ENCODE results near the gene GATA1.

Gene GATA1

DNA sequence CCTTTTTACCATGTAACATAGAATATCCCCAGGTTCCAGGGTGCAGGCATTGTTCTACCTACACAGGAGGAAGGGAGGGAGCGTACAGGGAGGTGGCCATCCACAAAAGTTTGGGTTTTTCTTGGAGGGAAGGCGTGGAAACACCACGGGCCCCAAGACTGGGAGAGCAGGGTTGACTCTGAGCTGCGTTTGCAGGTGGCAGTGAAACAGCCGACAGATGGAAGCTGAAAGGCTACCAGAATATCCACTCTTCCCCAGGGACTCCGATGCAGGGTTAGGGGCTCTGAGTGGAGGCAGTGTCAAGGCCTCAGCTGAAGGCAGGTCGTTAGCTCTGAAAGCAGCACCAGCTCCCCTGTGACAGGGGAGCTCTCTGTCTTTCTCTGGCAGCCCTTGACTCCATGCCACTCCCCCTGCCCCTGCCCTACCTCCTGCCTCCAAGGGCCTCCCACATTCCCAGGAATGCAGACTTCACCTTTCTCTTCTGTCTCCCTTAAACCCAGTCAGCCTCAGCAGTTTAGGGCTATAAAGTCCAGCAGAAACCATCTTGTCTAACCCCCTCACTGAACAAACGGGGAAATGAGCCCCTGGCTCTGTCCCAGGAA lies 38.9 kb upstream of the GATA1 start:
- in situ Hi-C loops (cut with HindIII; ENCODE audit: low sequenced_read_pairs) = no loop called here
- TF ChIP-seq, protein P1, sequence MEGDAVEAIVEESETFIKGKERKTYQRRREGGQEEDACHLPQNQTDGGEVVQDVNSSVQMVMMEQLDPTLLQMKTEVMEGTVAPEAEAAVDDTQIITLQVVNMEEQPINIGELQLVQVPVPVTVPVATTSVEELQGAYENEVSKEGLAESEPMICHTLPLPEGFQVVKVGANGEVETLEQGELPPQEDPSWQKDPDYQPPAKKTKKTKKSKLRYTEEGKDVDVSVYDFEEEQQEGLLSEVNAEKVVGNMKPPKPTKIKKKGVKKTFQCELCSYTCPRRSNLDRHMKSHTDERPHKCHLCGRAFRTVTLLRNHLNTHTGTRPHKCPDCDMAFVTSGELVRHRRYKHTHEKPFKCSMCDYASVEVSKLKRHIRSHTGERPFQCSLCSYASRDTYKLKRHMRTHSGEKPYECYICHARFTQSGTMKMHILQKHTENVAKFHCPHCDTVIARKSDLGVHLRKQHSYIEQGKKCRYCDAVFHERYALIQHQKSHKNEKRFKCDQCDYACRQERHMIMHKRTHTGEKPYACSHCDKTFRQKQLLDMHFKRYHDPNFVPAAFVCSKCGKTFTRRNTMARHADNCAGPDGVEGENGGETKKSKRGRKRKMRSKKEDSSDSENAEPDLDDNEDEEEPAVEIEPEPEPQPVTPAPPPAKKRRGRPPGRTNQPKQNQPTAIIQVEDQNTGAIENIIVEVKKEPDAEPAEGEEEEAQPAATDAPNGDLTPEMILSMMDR (IDR thresholded peaks at IDR 0.05; ENCODE audit: low read depth, low read length, missing control alignments) = no peak
- no peak for DNase-seq (ENCODE audit: low read depth)
- no peak overlapping the region for H3K4me3 ChIP-seq (ENCODE audit: low read depth, low read length)

DNA sequence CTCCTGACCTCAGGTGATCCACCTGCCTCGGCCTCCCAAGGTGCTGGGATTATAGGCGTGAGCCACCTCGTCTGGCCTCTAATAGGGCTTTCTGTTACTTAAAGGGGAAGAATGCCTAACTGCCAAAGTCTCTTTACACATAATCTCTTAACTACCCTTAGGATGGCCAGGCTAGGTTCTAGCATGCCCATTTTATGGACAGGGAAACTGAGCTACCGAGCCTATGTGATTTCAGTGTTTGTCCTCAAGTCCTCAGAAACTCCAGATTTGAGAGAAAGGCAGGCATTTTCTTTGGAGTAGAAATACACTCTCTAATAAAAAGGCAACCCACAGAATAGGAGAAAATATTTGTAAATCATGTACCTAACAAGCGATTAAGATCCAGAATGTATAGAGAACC lies 37.2 kb upstream of the GATA1 start:
- in situ Hi-C loops (cut with HindIII; ENCODE audit: low sequenced_read_pairs) = no loop called here
- TF ChIP-seq, protein P1 (IDR thresholded peaks at IDR 0.05; ENCODE audit: low read depth, low read length, missing control alignments) = no peak
- no peak overlapping the region for H3K4me3 ChIP-seq (ENCODE audit: low read depth, low read length)
- no peak for DNase-seq (ENCODE audit: low read depth)

DNA sequence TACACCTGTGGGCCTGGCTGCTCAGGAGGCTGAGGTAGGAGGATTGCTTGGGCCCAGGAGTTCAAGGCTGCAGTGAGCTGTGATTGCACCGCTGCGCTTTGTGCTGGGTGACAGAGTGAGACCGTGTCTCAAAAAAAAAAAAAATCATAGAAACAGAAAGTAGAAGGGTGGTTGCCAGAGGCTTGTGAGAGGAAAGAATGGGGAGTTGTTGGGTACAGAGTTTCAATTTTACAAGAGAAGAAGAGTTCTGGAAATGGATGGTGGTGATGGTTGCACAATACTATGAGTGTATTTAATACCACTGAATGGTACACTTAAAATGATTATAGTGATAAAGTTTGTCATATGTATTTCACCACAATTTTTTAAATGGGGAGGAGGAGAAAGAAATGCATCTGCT lies 35.0 kb upstream of the GATA1 start:
- H3K4me3 ChIP-seq (ENCODE audit: low read depth, low read length) = no peak overlapping the region
- TF ChIP-seq, protein P1 (IDR thresholded peaks at IDR 0.05; ENCODE audit: low read depth, low read length, missing control alignments) = no peak
- no peak for DNase-seq (ENCODE audit: low read depth)
- in situ Hi-C loops (cut with HindIII; ENCODE audit: low sequenced_read_pairs) = no loop called here

DNA sequence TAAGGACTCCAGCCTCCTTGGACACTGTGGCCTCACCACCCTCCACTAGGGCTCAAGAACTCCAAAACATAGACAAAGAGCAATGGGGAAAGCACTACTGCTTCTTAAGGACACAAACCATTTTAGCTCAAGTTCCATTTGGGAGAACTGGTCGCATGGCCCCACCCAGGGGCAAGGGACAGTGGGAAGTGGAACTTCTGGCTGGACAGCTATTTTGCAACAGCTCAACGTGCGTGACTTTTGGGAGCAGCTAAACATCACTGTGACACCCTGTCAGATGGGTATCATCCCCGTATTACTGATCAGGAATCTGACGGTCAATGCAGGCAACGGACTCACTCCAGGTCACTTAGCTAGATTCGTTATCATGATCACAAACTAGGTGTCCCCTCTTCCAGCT lies 33.9 kb upstream of the GATA1 start:
- no peak overlapping the region for H3K4me3 ChIP-seq (ENCODE audit: low read depth, low read length)
- TF ChIP-seq, protein P1 (IDR thresholded peaks at IDR 0.05; ENCODE audit: low read depth, low read length, missing control alignments) = no peak
- no peak for DNase-seq (ENCODE audit: low read depth)
- in situ Hi-C loops (cut with HindIII; ENCODE audit: low sequenced_read_pairs) = no loop called here

DNA sequence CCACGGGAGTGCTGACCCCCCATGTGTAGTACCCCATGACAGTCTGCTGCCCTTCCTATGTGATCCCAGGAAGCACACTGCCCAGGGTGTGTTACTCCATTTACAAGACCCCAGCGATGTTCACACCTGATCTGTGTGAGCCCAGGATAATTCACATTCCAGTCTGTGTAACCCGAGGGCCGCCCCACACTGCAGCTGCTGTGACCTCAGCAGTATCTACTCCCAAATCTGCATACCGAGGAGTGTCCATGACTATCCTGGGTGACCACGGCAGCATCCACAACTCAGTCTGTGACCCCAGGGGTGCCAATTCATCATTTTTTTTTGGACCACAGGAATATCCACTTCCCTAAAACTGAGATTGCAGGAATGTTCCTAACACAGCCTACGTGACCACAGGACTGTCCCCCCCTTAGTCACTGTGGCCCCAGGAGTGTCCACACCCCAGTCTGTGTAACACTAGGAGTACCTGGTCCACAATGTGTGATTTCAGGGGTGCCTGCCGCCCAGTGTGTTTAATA lies 32.6 kb upstream of the GATA1 start:
- in situ Hi-C loops (cut with HindIII; ENCODE audit: low sequenced_read_pairs) = no loop called here
- TF ChIP-seq, protein P1 (IDR thresholded peaks at IDR 0.05; ENCODE audit: low read depth, low read length, missing control alignments) = no peak
- DNase-seq (ENCODE audit: low read depth) = no peak
- no peak overlapping the region for H3K4me3 ChIP-seq (ENCODE audit: low read depth, low read length)

DNA sequence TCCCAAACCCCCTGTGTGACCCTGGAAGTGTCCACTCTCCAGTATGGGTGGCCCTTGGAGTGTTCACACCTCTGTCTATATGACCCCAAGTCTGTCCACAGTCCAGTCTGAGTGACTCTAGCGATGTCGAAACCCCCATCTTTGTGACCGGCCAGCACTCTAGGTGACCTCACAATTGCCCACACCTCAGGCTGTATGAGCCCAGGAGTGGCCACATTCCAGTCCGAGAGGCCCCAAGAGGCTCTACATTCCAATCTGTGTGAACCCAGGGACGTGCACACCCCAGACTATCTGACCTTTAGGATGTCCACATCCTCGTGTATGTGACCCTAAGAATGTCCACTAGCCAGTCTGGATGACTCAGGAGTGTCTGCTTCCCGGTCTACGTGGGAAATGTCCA lies 32.2 kb upstream of the GATA1 start:
- DNase-seq (ENCODE audit: low read depth) = no peak
- H3K4me3 ChIP-seq (ENCODE audit: low read depth, low read length) = no peak overlapping the region
- in situ Hi-C loops (cut with HindIII; ENCODE audit: low sequenced_read_pairs) = no loop called here
- TF ChIP-seq, protein P1 (IDR thresholded peaks at IDR 0.05; ENCODE audit: low read depth, low read length, missing control alignments) = no peak

Data from astrocyte of the cerebellum (primary cell).